Subcutaneous abdominal adipose tissue (tissue), 5 donors: Measurements from ENCODE around the gene PDE4D.

Source experiments
- H3K27ac ChIP-seq: one replicate; pipeline ENCODE4 v1.7.0; 2013; ENCODE audit warnings: low read depth, mild to moderate bottlenecking, inconsistent platforms, low read length, moderate library complexity
- H3K27me3 ChIP-seq, 5 donors: one replicate each; pipeline ENCODE4 v1.7.0; 2013; ENCODE audit warnings: low read length in 5 of 5, inconsistent platforms in 1 of 5; ENCODE audit not compliant: control insufficient read depth in 5 of 5, insufficient read depth in 4 of 5
- H3K36me3 ChIP-seq, 5 donors: one replicate each; pipeline ENCODE4 v1.7.0; 2013; ENCODE audit warnings: low read length in 5 of 5; ENCODE audit not compliant: control insufficient read depth in 5 of 5, insufficient read depth in 5 of 5
- H3K4me1 ChIP-seq, 5 donors: one replicate each; pipeline ENCODE4 v1.7.0; 2013; ENCODE audit warnings: low read length in 5 of 5, mild to moderate bottlenecking in 3 of 5, moderate library complexity in 1 of 5; ENCODE audit not compliant: control insufficient read depth in 5 of 5, insufficient read depth in 5 of 5
- H3K4me3 ChIP-seq, 5 donors: one replicate each; pipeline ENCODE4 v1.7.0; 2013; ENCODE audit warnings: low read length in 5 of 5, low read depth in 1 of 5
- H3K9ac ChIP-seq, 5 donors: one replicate each; pipeline ENCODE4 v1.7.0; 2013; ENCODE audit warnings: low read length in 5 of 5, mild to moderate bottlenecking in 4 of 5, moderate library complexity in 3 of 5
- H3K9me3 ChIP-seq, 5 donors: one replicate each; pipeline ENCODE4 v1.7.0; 2013; ENCODE audit warnings: low read length in 5 of 5; ENCODE audit not compliant: control insufficient read depth in 5 of 5
- donor health status: healthy.
- donor health status: healthy.
- donor health status: healthy.
- donor health status: healthy.
- donor health status: healthy.

Gene PDE4D

GRCh38 chr5:59086024-59086423 lies 807.5 kb downstream of the PDE4D start:
- Histone ChIP-seq H3K9ac (no peak overlapping the region), H3K36me3 (no peaks in the 10 kb centered on the region), H3K9me3 (no peaks in the 10 kb centered on the region), H3K27me3 (no peaks in the 10 kb centered on the region), H3K4me1 (no peaks in the 10 kb centered on the region), H3K4me3 (no peak overlapping the region), H3K27ac (no peak overlapping the region)

DNA sequence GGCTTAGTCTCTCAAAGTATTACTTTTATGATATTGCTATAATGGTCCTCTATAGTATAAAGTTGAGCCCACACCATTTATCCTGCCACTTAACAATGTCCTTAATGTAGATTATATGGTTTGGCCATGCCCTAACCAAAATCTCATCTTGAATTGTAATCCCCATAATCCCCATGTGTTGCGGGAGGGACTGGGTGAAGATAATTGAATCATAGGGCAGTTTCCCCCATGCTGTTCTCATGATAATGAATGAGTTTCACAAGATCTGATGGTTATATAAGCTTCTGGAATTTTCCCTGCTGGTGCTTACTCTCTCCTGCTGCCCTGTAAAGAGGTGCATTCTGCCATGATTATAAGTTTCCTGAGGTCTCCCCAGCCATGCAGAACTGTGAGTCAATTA lies 811.8 kb downstream of the PDE4D start:
- H3K9ac ChIP-seq = no peak overlapping the region
- H3K9me3 ChIP-seq = no peaks in the 10 kb centered on the region
- H3K27ac ChIP-seq = no peak overlapping the region
- no peaks in the 10 kb centered on the region for H3K36me3 ChIP-seq
- H3K27me3 ChIP-seq = no peaks in the 10 kb centered on the region
- no peak overlapping the region for H3K4me3 ChIP-seq
- no peaks in the 10 kb centered on the region for H3K4me1 ChIP-seq

DNA sequence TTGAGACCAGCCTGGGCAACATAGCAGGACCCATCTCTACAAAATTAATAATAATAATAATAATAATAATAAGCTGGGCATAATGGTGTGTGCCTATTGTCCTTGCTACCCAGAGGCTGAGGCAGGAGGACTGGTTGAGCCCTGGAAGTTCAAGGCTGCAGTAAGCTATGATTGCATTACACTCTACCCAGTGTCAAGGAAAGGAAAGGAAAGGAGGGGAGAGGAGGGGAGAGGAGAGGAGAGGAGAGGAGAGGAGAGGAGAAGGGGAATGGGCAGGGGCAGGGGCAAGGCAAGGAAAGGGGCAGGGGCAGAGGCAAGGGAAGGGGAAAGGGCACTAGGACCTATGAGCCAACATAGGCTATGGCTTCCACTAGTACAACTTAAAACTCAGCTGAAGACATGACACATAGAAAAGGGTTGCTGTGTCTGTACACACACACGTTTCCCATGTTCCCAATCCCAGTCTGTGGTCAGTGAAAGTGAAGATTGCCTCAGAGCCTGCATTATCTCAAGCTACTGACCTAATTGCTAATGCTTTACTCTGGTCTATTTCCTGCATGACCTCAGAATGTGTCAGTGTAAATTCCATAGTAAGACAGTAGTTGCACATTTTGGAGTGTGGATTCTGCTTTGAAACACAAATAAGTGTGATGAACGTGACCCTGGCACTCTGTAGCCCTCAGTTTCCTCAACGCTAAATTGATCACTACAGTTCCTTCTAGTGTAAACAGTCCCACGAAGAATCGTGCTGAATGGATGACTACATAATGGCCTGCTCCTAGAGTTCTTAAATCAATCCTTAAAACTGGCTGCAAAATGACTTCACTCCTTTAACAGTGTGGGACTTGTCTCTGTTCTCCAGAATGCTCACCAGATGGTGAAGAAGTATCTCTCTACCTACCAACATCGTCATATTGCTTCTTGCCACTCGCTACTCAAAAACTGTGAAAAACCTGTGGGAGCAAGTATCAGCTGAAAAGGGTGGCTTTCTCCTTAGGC lies 813.6 kb downstream of the PDE4D start:
- Histone ChIP-seq H3K36me3 (no peaks in the 10 kb centered on the region), H3K27ac (no peak overlapping the region), H3K9ac (no peak overlapping the region), H3K27me3 (no peaks in the 10 kb centered on the region), H3K9me3 (no peaks in the 10 kb centered on the region), H3K4me1 (no peaks in the 10 kb centered on the region), H3K4me3 (no peak overlapping the region)

GRCh38 chr5:59071755-59072549 lies 821.6 kb downstream of the PDE4D start:
- Histone ChIP-seq H3K9ac (no peak overlapping the region), H3K36me3 (no peaks in the 10 kb centered on the region), H3K4me3 (no peak overlapping the region), H3K27me3 (no peaks in the 10 kb centered on the region), H3K4me1 (no peaks in the 10 kb centered on the region), H3K9me3 (no peaks in the 10 kb centered on the region), H3K27ac (no peak overlapping the region)

DNA sequence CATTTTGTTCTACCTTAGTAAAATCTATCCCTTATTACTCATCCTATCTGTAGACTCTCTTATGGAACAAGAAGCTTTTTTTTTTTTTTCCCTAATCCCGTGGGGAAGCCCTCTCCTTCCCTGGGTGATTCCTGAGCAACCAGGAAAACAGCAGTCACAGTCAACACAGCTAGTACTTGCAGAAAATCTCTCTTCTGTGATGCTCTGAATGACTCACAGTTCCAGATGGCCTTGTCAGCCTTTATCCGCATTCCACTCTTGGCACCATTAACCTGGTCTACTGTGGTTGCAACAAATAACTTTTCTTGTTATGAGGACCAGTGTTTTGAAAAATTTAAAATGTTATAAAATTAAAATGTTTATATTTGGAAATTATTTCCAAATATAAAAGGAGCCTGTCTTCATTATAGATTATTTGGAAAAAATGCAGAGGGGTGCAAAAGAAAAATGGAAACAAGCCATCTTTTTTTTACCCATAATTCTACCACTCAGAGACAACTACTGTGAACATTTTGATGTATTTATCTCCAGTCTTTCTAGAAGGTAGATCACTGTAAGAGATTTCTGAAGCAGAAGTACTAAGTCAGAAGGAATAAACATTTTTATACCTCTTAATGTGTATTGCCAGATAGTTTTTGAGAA lies 824.0 kb downstream of the PDE4D start:
- H3K27me3 ChIP-seq = no peaks in the 10 kb centered on the region
- no peak overlapping the region for H3K9ac ChIP-seq
- H3K36me3 ChIP-seq = no peaks in the 10 kb centered on the region
- no peaks in the 10 kb centered on the region for H3K9me3 ChIP-seq
- H3K27ac ChIP-seq = no peak overlapping the region
- peaks cover 0 to 4% (median 1%) of the 10 kb centered on the region in 5 donors for H3K4me1 ChIP-seq
- no peak overlapping the region for H3K4me3 ChIP-seq

- no peak overlapping the region for H3K9ac ChIP-seq
- H3K36me3 ChIP-seq = no peaks in the 10 kb centered on the region
- no peak overlapping the region for H3K4me3 ChIP-seq
- no peak overlapping the region for H3K27ac ChIP-seq
- no peaks in the 10 kb centered on the region for H3K9me3 ChIP-seq
- H3K4me1 ChIP-seq = peaks cover under 1 to 19% (median 16%) of the 10 kb centered on the region in 5 donors
- H3K27me3 ChIP-seq = no peaks in the 10 kb centered on the region
Observed at GRCh38 chr5:59067956-59068656, 825.4 kb downstream of the PDE4D start.

DNA sequence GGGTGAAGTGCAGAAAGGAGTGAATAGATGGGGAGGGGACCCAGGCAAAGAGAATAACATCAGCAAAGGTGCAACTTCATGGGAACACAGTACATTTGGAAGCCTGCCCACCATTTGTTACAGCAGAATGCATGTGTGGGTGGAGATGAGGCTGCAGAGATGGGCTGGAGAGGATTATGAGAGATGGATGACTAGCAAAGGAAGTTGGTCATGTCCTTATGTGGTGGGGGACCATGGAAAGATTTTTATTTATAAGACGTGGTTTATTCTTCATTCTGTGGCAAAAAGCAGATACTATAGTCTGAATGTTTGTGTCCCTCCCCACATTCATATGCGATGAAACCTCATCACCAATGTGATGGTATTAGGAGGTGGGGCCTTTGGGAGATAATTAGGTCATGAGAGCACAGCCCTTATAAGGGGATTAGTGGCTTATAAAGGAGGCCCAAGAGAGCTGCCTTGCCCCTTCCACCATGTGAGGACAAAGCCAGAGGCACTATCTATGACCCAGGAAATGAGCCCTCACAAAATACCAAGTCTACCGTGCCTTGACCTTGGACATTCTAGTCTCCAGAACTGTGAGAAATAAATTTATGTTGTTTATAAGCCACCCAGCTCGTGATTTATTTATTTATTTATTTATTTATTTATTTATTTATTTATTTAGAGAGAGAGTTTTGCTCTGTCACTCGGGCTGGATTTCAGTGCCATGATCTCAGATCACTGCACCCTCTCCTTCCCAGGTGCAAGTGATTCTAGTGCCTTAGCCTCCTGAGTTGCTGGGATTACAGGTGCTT lies 827.0 kb downstream of the PDE4D start:
- Histone ChIP-seq H3K36me3 (no peaks in the 10 kb centered on the region), H3K27ac (no peak overlapping the region), H3K4me1 (peaks cover 2 to 24% (median 22%) of the 10 kb centered on the region in 5 donors), H3K4me3 (no peak overlapping the region), H3K27me3 (no peaks in the 10 kb centered on the region), H3K9me3 (no peaks in the 10 kb centered on the region), H3K9ac (no peak overlapping the region)

DNA sequence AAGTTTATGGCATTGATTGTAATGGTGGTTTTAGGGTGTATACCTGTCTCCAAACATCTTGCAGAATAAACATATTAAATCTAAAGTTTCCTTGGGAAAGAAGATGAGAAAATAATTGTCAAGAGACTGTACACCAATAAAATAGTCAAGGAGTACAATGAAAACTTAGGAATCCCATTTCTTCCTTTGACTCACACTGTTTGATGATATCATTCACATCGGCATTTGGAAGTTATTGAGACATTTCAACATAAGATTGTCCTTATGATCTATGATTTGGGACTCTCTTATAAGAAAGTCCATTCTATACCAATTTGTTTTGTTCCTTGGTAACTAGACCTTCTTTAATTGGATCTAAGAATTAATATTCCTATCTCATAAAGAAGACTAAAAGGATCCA lies 828.0 kb downstream of the PDE4D start:
- Histone ChIP-seq H3K4me3 (no peak overlapping the region), H3K36me3 (no peaks in the 10 kb centered on the region), H3K4me1 (peaks cover 2 to 24% (median 22%) of the 10 kb centered on the region in 5 donors), H3K9me3 (no peaks in the 10 kb centered on the region), H3K27ac (no peak overlapping the region), H3K27me3 (no peaks in the 10 kb centered on the region), H3K9ac (no peak overlapping the region)

DNA sequence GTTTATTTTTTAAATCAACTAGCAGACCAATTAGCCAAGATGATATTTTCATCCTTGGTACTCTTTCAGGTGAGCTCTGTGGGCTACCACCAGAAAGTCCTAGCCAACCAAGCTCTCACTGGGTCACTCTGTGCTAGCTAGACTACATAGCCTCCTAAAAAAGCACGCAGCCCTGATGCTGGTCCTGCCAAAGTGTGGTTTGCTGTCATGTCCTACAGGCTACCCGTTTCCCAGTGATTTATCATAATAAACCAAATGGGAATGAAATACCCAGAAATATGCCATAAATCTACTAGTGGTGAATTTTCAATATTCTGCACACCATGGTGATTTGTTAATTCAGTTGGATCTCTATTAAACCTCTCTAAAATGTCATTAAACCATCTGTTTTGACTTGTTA lies 829.2 kb downstream of the PDE4D start:
- Histone ChIP-seq H3K27ac (no peak overlapping the region), H3K4me1 (peaks cover 2 to 24% (median 22%) of the 10 kb centered on the region in 5 donors), H3K36me3 (no peaks in the 10 kb centered on the region), H3K9me3 (no peaks in the 10 kb centered on the region), H3K4me3 (no peak overlapping the region), H3K27me3 (no peaks in the 10 kb centered on the region), H3K9ac (no peak overlapping the region)
